Upper lobe of left lung (tissue), 6 donors: ENCODE measurements around the gene SERPINA12. TPM values are rescaled to one million over a fixed set of nuclear protein-coding genes. Genes with fewer than 3 reads are reported as not detected.

Source experiments
- ATAC-seq, 2 donors: fragments of 200-7000 bp; cut with Tn5 transposase; one replicate each; pipeline ENCODE4 v1.9.1; 2022; ENCODE audit warnings: mild to moderate bottlenecking in 2 of 2, moderate library complexity in 2 of 2; ENCODE audit not compliant: low FRiP score in 2 of 2
- DNase-seq, 2 donors: peaks; one replicate each; pipeline ENCODE4 v3.0.0-alpha.2; 2019 to 2020
- H3K27ac ChIP-seq, 4 donors: fragments of 200-600 bp; sonication (generic); one replicate each; pipeline ENCODE4 v1.5.1; 2016 to 2019
- H3K27me3 ChIP-seq, 4 donors: fragments of 200-600 bp; sonication (generic); one replicate each; pipeline ENCODE4 v1.5.1; 2017 to 2019
- H3K36me3 ChIP-seq, 4 donors: fragments of 200-600 bp; sonication (generic); one replicate each; pipeline ENCODE4 v1.5.1; 2016 to 2019
- H3K4me1 ChIP-seq, 4 donors: fragments of 200-600 bp; sonication (generic); one replicate each; pipeline ENCODE4 v1.5.1; 2018 to 2019
- H3K4me3 ChIP-seq, 4 donors: fragments of 200-600 bp; sonication (generic); one replicate each; pipeline ENCODE4 v1.5.1; 2017 to 2019; ENCODE audit warnings: mild to moderate bottlenecking in 2 of 4, moderate library complexity in 1 of 4
- H3K9me3 ChIP-seq, 4 donors: fragments of 200-600 bp; sonication (generic); one replicate each; pipeline ENCODE4 v1.5.1; 2018 to 2019
- CTCF ChIP-seq, 6 experiments: fragments of 450-650 bp in 4 of 6; fragments of 200-600 bp in 2 of 6; sonication (generic) in 2 of 6; IDR thresholded peaks; one replicate each; pipeline ENCODE4 v1.5.1; 2016 to 2019; ENCODE audit warnings: antibody characterized with exemption in 6 of 6
- EP300 ChIP-seq, 4 donors: sonication (generic); formaldehyde crosslinking; IDR thresholded peaks; one replicate each; pipeline ENCODE4 v1.5.1; 2017; ENCODE audit warnings: antibody characterized with exemption in 4 of 4, control low read depth in 2 of 4
- POLR2A ChIP-seq, 4 donors: fragments of 450-650 bp; IDR thresholded peaks; one replicate each; pipeline ENCODE4 v1.5.1; 2016 to 2017; ENCODE audit warnings: antibody characterized with exemption in 4 of 4, mild to moderate bottlenecking in 2 of 4
- POLR2AphosphoS5 ChIP-seq, 2 donors: sonication (generic); formaldehyde crosslinking; IDR thresholded peaks; one replicate each; pipeline ENCODE4 v1.5.1; 2017; ENCODE audit warnings: antibody characterized with exemption in 2 of 2
- WGBS, 2 donors: methylation state at CpG; one replicate each; pipeline ENCODE4 v1.1.5; 2017 to 2018; 5-methylcytosine and 5-hydroxymethylcytosine counted together
- total RNA-seq, 6 donors: library from RNA; depleted of rRNA in 4 of 6; stranded (reverse); fragments of >200 nt in 4 of 6; gene quantifications; one replicate each; pipeline versions ENCODE4 v1.1.0 to v1.2.1, GENCODE V29; 2016 to 2021
- donor health status: DM: no; HTN: no; CAD: no; lungs with moderate emphysema.
- donor health status: DM: no; HTN: yes; CAD: no; lungs with severe emphysema.

Gene SERPINA12
- total RNA-seq, 6 donors from 2014 or later: not detected

DNA sequence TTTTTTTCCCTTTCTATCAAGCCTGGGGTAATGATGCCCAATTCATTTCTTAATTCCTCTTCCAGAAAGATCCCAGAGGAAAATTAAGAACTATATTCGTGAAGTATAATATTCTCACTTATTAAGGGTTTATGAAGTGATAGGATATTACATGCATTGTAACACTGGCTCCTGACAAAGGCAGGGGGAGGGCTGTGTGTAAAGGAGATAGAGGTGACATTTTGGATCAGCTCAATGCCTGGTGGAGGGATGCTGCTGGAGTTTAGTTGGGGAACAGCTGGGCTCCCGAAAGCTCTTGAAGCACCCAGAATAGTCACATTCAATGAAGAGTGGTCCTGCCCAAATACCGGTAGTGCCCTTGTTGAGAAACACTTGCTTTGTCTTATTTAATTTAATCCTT is 57.4 kb downstream of the SERPINA12 start:
- WGBS, 2 donors: 51 to 55% methylated on average over 3 of the region's 3 CpGs

DNA sequence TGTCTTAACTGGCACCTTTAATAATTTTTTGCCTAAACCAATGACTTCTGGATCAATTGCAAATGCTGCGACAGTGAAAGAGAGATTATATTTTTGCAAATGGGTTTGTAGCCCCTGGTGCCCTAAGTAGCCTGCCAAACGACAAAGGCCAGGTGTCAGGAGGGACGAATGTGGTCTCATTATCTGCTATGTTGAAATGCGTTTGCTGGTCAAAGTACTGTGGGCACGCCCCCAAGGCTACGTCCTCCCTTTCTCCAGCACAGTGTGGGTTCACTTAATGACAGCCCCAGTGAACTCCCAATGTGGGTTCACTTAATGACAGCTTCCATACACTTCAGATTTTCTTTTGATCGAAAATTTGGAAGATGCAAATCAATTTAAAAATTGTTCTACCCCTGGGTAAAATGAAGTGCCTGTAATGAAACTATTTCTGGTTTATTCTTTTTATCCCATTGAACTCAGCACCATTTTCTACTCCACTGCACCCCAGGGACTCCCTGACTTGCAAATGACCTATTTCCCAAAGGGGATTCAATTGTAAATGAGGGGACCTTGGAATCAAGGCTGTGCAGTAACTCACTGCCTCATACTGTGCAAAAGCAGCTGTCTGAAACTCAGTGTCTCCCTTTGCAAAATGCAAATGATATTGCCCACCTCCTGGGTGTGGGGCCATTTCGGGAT is 58.0 kb downstream of the SERPINA12 start:
- ATAC-seq (no peak), DNase-seq (no peak)
- Histone ChIP-seq H3K27me3 (no peaks in the 10 kb centered on the region), H3K9me3 (no peaks in the 10 kb centered on the region), H3K4me1 (no peaks in the 10 kb centered on the region), H3K36me3 (no peaks in the 10 kb centered on the region), H3K4me3 (no peak overlapping the region), H3K27ac (no peak overlapping the region)
- no peak for TF ChIP-seq EP300 (IDR thresholded peaks at IDR 0.05)
- no peak for TF ChIP-seq POLR2A (IDR thresholded peaks at IDR 0.05)
- WGBS, 2 donors: 21 to 22% methylated on average over 8 of the region's 8 CpGs

More for the DNA sequence above, 57.4 kb downstream of the SERPINA12 start:
- Histone ChIP-seq H3K4me3 (no peak overlapping the region), H3K36me3 (no peaks in the 10 kb centered on the region), H3K9me3 (no peaks in the 10 kb centered on the region), H3K4me1 (no peaks in the 10 kb centered on the region), H3K27me3 (no peaks in the 10 kb centered on the region), H3K27ac (no peak overlapping the region)
- ATAC-seq: no peak
- DNase-seq: no peak
- TF ChIP-seq POLR2A (IDR thresholded peaks at IDR 0.05) (no peak), EP300 (IDR thresholded peaks at IDR 0.05) (no peak), CTCF (IDR thresholded peaks at IDR 0.05) (no peak), POLR2AphosphoS5 (IDR thresholded peaks at IDR 0.05) (no peak)

GRCh38 chr14:94450722-94451090 is 58.6 kb downstream of the SERPINA12 start:
- no peak for DNase-seq
- no peak for TF ChIP-seq CTCF (IDR thresholded peaks at IDR 0.05)
- TF ChIP-seq POLR2A (IDR thresholded peaks at IDR 0.05): no peak
- TF ChIP-seq POLR2AphosphoS5 (IDR thresholded peaks at IDR 0.05): no peak
- TF ChIP-seq EP300 (IDR thresholded peaks at IDR 0.05): no peak
- H3K27ac ChIP-seq: no peak overlapping the region
- no peaks in the 10 kb centered on the region for H3K4me1 ChIP-seq
- H3K36me3 ChIP-seq: no peaks in the 10 kb centered on the region
- no peaks in the 10 kb centered on the region for H3K9me3 ChIP-seq
- H3K4me3 ChIP-seq: no peak overlapping the region
- H3K27me3 ChIP-seq: no peaks in the 10 kb centered on the region
- no peak for ATAC-seq
- WGBS, 2 donors: 49 to 61% methylated on average over 3 of the region's 3 CpGs

GRCh38 chr14:94449930-94450329 is 59.3 kb downstream of the SERPINA12 start:
- H3K4me3 ChIP-seq: no peak overlapping the region
- WGBS, 2 donors: 68 to 87% methylated on average over 3 to 6 of the region's 6 CpGs
- H3K36me3 ChIP-seq: no peaks in the 10 kb centered on the region
- DNase-seq: no peak
- ATAC-seq: no peak
- H3K9me3 ChIP-seq: no peaks in the 10 kb centered on the region
- no peaks in the 10 kb centered on the region for H3K4me1 ChIP-seq
- no peak overlapping the region for H3K27ac ChIP-seq
- TF ChIP-seq POLR2A (IDR thresholded peaks at IDR 0.05) (no peak), EP300 (IDR thresholded peaks at IDR 0.05) (no peak), POLR2AphosphoS5 (IDR thresholded peaks at IDR 0.05) (no peak), CTCF (IDR thresholded peaks at IDR 0.05) (no peak)
- H3K27me3 ChIP-seq: no peaks in the 10 kb centered on the region

DNA sequence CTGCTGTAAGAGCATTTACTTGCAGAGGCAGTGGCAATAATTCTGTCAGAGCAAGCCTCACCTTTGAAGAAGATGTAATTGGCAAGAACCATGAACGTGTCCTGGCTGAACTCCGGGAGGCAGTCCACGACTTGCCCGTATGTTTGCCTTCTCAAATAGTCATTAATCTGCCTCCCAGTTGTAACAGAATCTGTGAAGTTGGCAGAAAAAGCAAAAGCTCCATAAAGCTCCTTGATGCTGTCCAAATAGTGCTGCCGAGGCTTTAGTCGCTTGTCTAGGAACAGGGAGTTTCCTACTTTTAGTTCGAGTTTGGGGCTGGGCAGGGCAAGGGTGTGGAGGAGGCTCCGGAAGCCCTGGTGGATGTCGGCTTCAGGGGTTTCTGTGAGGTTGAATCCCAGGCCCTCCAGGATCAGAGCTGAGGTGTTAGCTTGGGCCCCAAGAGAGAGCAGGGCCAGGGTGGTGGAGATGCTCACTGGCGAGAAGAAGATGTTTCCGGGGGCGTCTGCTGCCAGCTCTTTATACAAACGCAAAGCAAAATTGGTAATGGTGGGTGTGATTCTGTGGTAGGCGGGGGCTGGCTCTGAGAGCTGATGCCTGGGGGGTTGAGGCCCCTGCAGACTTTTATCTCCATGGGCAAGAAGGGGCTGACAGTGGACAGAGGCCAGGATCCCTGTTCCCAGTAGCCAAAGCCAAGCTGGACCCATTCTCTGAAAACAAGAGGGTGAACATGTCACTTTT is 61.0 kb downstream of the SERPINA12 start:
- DNase-seq: no peak
- TF ChIP-seq EP300 (IDR thresholded peaks at IDR 0.05) (no peak), POLR2A (IDR thresholded peaks at IDR 0.05) (no peak), CTCF (IDR thresholded peaks at IDR 0.05) (no peak), POLR2AphosphoS5 (IDR thresholded peaks at IDR 0.05) (no peak)

More for the DNA sequence above, 61.0 kb downstream of the SERPINA12 start:
- Histone ChIP-seq H3K27me3 (no peaks in the 10 kb centered on the region), H3K4me3 (no peak overlapping the region), H3K27ac (no peak overlapping the region), H3K4me1 (no peaks in the 10 kb centered on the region), H3K36me3 (no peaks in the 10 kb centered on the region), H3K9me3 (no peaks in the 10 kb centered on the region)
- ATAC-seq: no peak
- 63 to 72% methylated on average over 14 of the region's 14 CpGs for WGBS, 2 donors
